Stromal cell of bone marrow (primary cell): ENCODE results near the gene RAP1A.
A peak's percentile ranks its signal among the peaks of the same experiment; 100 is the strongest.
"Not testable (repeated sequence)": the region's sequence is repeated elsewhere in the genome, so short reads cannot be mapped to it uniquely, and the experiment has no call there.

Experiments used
- DNase-seq: peaks from one replicate; pipeline ENCODE4 v3.0.0-alpha.2; 2012; ENCODE audit warnings: low read depth

Gene RAP1A

GRCh38 chr1:111598544-111598943 lies 21.0 kb upstream of the RAP1A start:
- no peak for DNase-seq

DNA sequence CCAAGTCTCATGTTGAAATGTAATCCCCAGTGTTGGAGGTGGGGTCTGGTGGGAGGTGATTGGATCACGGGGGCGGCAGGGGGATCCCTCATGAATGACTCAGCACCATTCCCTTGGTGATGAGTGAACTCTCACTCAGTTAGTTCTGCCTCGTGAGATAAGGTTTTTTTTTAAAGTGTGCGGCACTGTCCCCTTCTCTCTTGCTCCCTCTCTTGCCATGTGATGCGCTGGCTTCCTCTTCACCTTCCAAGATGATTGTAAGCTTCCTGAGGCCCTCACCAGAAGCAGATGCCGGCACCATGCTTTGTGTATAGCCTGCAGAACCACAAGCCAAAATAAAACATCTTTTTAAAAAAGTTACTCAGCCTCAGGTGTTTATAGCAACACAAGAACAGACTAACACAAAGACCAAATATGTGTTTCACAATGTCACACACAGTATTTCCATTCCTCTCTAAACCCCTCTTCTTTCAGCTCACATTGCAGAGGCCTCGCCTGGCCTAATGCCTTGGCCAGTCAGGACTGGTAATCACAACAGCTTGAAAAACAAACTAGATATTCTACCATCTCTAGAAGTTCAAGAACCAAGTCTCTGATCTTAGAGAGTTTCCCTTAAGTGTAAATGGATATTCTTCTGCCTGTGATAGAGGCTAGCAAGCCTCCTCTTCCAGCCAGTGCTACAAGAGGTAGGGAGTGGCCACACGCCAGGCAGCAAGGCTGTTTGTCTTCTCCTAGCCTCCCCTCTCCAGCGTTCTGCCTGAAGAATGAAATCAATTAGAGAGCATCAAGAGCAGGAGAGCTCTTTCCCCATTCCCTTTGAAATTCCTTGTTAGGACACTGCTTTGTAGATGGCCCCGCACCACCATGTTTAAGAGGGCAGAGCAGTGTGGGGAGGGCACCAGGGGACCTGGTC lies 19.6 kb upstream of the RAP1A start:
- no peak for DNase-seq

DNA sequence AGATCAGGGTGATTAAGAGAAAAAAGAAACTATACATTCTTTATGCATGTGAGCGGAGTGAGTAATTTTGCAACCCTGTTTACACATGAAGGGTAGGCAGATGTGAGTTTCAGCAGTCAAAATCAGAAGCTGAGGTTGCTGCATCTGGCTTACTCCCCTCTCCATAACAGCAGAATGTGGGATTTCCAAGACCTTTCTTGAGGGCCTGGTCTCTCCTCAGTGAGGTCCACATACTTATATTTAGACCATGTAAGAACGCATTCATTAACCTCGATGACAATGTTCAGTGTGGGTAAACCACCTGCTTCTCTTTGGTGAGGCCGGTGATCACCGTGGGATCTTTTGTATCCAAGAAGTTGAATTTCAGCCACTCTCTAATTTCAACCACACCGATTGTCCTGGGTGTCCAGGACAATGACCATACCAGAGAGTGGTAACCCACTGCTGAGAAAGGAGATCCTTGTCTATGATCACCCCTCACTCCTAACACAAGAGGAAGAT lies 18.7 kb upstream of the RAP1A start:
- no peak for DNase-seq

- DNase-seq: no peak
These were observed 17.3 kb upstream of the RAP1A start for GRCh38 chr1:111602302-111602701.

GRCh38 chr1:111602974-111603373 lies 16.6 kb upstream of the RAP1A start:
- no peak for DNase-seq

- no peak for DNase-seq
These were observed 15.6 kb upstream of the RAP1A start for GRCh38 chr1:111603979-111604378.

DNA sequence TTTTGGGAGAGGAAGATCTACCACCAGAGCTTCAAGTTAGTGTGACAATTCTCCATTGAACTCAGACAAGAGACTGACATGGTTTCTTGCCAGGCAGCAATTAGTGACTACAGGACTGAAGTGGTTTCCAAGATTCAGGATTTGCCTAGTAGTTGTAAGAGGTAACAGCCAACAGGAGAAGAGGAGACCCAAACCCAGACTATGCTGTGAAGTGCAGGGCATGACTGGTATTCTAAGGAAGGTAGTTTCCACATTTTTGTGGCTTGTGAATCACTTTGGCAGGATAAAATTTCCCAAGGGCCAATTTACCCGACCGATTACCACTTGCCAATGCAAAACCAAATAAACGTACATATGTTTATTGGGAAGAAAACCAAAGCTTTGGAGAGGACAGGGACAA lies 14.7 kb upstream of the RAP1A start:
- DNase-seq: peak; percentile 33

DNA sequence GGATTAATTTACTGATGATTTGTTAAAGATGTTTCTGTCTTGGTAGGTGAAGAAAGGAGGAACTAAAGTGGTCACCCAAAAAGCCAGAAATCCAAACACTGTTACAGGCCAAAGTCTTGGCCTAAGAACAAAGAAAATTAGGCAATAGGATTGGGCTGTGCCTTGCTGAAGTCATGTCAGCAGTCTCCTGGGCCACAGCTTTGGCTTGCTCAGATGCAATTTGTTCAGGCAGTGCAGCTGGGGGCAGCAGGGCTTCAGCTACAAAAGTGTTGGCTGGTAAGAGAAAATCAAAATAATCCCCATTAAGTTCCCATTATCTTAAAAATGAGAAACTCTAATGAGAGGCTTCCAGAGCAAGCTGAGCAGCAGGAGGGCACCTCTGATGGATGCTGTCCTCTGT lies 14.0 kb upstream of the RAP1A start:
- peak; percentile 49 for DNase-seq

- DNase-seq: not testable (repeated sequence)
These were observed 13.0 kb upstream of the RAP1A start for GRCh38 chr1:111606457-111607215.

GRCh38 chr1:111608528-111608927 lies 11.1 kb upstream of the RAP1A start:
- not testable (repeated sequence) for DNase-seq

DNA sequence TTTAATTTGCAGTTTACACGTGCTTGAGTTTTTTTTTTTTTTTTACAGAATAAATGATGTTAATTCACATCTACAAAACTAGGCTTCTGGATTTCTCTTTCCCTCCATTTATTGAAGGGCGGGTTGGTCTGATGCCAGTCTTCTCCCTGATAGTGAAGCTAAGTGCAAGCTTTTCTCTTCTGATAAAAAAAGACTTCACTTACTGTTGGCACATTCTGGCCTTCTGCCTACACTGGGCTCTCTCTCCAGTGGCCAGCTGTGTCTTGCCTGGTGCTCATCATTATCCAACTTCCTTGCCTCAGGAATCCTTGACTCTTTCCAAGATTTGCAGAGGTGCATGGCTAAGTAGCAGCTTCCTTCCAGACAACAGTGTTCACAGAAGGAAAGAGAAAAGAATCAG lies 7.6 kb upstream of the RAP1A start:
- DNase-seq: no peak

GRCh38 chr1:111615870-111616715 lies 3.5 kb upstream of the RAP1A start:
- no peak for DNase-seq

GRCh38 chr1:111618081-111618480 lies 1.5 kb upstream of the RAP1A start:
- DNase-seq: no peak

- DNase-seq: no peak
These were observed 491 bp upstream of the RAP1A start for GRCh38 chr1:111618961-111619634.

DNA sequence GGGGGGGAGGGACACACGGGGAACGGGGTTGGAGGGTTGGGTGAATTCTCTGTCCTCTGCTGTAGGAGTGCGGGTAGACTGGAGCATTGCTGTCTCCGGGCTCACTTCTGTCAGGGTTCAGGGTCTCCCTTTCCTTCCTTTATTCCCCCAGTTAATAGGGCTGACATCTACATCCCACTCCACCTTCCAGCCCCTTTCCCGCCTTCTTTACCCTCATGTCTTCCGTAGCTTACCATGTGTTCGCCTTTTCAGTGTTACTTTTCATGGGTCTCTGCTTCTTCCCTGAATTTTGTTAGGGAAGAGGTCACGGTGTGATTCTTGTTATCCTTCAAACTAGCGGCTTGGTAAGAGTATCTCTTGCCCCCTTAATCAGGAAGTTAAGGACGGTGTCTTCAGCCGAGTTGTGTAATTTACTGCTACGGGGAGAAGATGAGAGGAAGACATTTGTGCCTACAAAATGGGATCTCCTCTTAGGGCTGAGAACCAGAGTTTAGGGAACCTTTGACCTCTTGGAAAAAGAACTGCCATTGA lies 917 bp downstream of the RAP1A start:
- no peak for DNase-seq

GRCh38 chr1:111621050-111621449 lies 1.5 kb downstream of the RAP1A start:
- no peak for DNase-seq

DNA sequence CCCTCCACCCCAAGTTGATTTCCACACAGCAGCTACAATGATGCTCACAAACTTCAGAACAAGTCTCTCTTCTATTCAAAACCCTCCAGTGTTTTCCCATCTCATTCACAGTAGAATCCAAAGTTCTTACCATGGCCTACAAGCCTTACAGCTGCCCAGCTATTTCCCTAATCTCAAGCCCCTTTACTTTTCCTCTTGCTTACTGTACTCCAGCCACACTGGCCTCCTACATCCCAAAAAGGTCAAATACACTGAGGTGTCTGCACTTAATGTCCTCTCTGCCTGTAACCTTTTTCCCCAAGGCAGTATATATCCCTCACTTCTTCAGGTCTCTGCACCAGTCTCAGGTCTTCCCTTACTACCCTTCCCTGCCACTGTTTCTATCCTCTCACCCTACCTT lies 2.6 kb downstream of the RAP1A start:
- no peak for DNase-seq

DNA sequence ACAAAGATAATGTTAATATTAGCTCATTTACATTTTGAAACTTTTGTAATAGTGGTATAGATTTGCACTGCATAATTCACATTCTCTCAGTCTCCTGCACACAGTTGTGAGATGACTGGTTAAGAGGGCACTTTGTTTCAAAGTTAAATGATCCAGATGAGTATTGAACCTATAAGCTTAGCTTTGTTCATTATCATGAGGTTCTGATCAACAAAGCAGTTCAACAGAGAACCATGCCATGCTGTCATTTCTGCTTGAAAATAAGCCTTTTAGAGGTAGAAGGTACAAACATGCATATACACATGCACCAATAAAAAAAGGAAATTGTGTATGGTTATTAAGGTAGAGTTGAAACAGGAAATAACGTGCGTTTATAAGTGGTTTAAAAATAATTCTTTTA lies 4.8 kb downstream of the RAP1A start:
- DNase-seq: no peak

DNA sequence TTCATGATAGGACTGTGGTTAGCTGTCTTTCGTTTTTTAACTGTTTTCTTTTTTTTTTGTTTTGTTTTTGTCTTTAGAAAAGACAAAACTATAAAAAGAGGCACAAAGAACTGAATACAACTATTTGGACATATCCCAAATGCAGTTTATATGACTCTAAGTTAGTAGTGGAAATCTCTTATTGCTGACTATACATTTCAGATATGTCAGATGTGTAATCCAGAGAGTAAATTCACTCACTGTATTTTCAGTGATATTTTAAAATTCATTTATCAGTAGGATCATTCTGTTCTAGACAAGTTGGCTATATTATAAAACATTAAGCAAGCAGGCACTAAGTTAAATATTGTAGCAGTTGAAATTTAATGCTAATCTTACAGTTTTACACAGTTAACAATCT lies 5.7 kb downstream of the RAP1A start:
- no peak for DNase-seq

DNA sequence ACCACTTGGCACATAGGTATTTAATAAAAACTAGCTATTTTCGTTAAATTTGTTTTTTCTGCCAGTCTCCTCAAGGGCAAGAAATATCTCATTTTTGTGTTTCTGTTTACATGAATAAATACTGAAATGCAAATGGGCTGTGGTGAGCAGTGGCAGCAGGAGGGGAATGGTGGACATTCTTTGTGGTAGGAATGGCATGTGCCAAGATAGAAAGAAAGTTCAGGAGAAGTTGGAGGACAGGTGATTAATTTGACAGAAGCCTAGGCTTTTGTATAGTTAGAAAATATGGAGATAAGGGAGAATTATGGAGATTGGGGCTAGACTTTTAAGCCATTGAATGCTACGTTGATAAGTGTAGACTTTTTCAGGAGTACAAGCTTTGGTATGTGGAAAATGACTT lies 8.6 kb downstream of the RAP1A start:
- DNase-seq: no peak

DNA sequence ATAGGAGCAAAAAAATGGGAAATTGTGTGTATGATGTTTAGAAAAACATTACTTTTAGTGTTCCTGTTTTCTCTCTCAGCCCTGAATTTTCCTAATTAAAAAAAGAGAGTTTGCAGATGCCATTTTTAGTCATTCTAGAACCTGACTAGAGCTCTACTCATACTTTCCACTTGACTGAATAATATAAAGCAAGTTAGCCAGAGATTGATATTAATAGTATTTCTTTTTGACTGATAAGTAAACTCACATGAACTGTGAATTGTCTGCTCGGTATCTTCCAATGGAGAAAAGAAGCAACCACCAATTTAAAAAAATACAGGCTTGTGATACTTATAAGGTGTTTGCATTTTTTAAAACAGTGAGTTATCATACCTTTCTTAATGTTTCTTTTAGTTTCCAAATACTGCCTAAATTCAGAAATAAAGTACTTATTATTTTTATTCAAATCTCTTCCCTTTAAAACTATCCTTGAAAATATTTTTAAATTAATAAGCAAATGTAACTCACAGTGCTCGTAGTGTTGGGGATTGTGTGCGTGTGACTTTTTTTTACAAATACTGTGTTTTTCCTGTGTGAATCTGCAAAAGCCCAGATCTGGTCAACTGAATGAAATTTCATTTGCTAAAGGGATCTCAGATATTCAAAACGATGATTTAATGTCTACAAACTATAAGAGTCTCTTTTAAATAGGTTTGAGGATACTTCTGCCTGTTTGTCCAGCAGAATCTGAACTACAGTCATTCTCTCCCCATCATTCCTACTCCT lies 9.8 kb downstream of the RAP1A start:
- no peak for DNase-seq
